ENCODE measurements around the gene NMD3. TPM values are rescaled to one million over a fixed set of nuclear protein-coding genes. Genes with fewer than 3 reads are reported as not detected.

The NMD3 gene
- polyA plus RNA-seq, 3 donors: 16.8 to 30.0 (median 20.7) TPM

DNA sequence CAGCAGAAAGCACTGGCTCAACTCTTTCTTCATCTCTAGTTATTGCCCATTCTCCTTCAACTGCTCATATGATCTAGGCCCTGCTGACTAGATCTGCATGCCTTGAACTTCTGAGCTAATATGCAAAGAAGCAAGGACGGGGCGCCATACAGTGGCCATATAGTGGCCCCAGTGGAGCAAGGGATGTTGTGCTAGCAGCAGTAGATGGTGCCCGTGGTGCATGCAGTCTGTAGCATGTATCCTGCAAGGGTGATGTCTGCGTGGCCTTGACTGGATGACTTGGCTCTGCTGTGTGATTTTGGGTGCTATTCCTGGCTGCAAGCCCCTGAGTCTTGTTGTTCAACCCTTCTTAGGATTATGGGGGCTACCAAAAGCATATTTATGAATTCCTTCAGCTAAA, 12.2 kb upstream of the NMD3 start:
- TF ChIP-seq, protein P1, sequence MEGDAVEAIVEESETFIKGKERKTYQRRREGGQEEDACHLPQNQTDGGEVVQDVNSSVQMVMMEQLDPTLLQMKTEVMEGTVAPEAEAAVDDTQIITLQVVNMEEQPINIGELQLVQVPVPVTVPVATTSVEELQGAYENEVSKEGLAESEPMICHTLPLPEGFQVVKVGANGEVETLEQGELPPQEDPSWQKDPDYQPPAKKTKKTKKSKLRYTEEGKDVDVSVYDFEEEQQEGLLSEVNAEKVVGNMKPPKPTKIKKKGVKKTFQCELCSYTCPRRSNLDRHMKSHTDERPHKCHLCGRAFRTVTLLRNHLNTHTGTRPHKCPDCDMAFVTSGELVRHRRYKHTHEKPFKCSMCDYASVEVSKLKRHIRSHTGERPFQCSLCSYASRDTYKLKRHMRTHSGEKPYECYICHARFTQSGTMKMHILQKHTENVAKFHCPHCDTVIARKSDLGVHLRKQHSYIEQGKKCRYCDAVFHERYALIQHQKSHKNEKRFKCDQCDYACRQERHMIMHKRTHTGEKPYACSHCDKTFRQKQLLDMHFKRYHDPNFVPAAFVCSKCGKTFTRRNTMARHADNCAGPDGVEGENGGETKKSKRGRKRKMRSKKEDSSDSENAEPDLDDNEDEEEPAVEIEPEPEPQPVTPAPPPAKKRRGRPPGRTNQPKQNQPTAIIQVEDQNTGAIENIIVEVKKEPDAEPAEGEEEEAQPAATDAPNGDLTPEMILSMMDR (IDR thresholded peaks at IDR 0.05): no peak
- Mint-ChIP-seq H3K27ac (no peak overlapping the region), H3K4me1 (no peaks in the 10 kb centered on the region), H3K27me3 (ENCODE audit: low read depth in 3 of 3) (peaks cover 0 to 2% (median 0%) of the 10 kb centered on the region in 3 donors), H3K36me3 (no peaks in the 10 kb centered on the region), H3K9me3 (peaks cover 0 to 1% (median 0%) of the 10 kb centered on the region in 7 donors), H3K4me3 (no peak overlapping the region)
- DNase-seq: no peak
- Histone ChIP-seq H3K79me2 (ENCODE audit: insufficient read depth, low read length) (no peaks in the 10 kb centered on the region), H3K27ac (ENCODE audit: low read depth in 1 of 2, low read length in 2 of 2) (no peak overlapping the region), H4K20me1 (ENCODE audit: insufficient read depth, low read length) (no peaks in the 10 kb centered on the region), H3K4me2 (replicated peaks; ENCODE audit: extremely low read depth, low read length, poor library complexity, severe bottlenecking) (no peak overlapping the region), H3K9me3 (replicated peaks in 1 of 2; ENCODE audit: control insufficient read depth in 1 of 2, insufficient read depth in 1 of 2, low read length in 2 of 2) (no peaks in the 10 kb centered on the region), H3K9ac (ENCODE audit: insufficient read depth, low read length, poor library complexity, severe bottlenecking) (no peak overlapping the region), H3K4me1 (ENCODE audit: control insufficient read depth in 1 of 2, insufficient read depth in 2 of 2, low read length in 2 of 2) (no peaks in the 10 kb centered on the region), H2AFZ (ENCODE audit: insufficient read depth, low read depth, low read length, poor library complexity, severe bottlenecking) (no peak overlapping the region), H3K36me3 (replicated peaks in 1 of 2; ENCODE audit: control insufficient read depth in 1 of 2, insufficient read depth in 2 of 2, low read length in 2 of 2) (no peaks in the 10 kb centered on the region), H3K27me3 (ENCODE audit: control insufficient read depth in 2 of 2, insufficient read depth in 2 of 2, low read length in 2 of 2) (no peaks in the 10 kb centered on the region), H3K4me3 (replicated peaks in 1 of 3; ENCODE audit: low read depth in 2 of 3, low read length in 3 of 3) (no peak overlapping the region)
- WGBS (ENCODE audit: insufficient coverage): 91% methylated on average over 3 of the region's 4 CpGs
- intact Hi-C loops (cut with micrococcal nuclease): no loop called here

- Mint-ChIP-seq H3K27me3 (ENCODE audit: low read depth in 3 of 3) (peaks cover 0 to 5% (median 4%) of the 10 kb centered on the region in 3 donors), H3K4me1 (no peaks in the 10 kb centered on the region), H3K27ac (no peak overlapping the region), H3K9me3 (no peaks in the 10 kb centered on the region), H3K4me3 (no peak overlapping the region), H3K36me3 (no peaks in the 10 kb centered on the region)
- WGBS (ENCODE audit: insufficient coverage): 90% methylated on average over 1 of the region's 3 CpGs
- Histone ChIP-seq H3K27me3 (ENCODE audit: control insufficient read depth in 2 of 2, insufficient read depth in 2 of 2, low read length in 2 of 2) (no peaks in the 10 kb centered on the region), H4K20me1 (ENCODE audit: insufficient read depth, low read length) (no peaks in the 10 kb centered on the region), H3K9ac (ENCODE audit: insufficient read depth, low read length, poor library complexity, severe bottlenecking) (no peak overlapping the region), H3K4me2 (replicated peaks; ENCODE audit: extremely low read depth, low read length, poor library complexity, severe bottlenecking) (no peak overlapping the region), H3K79me2 (ENCODE audit: insufficient read depth, low read length) (no peaks in the 10 kb centered on the region), H2AFZ (ENCODE audit: insufficient read depth, low read depth, low read length, poor library complexity, severe bottlenecking) (no peak overlapping the region), H3K4me1 (ENCODE audit: control insufficient read depth in 1 of 2, insufficient read depth in 2 of 2, low read length in 2 of 2) (no peaks in the 10 kb centered on the region), H3K36me3 (replicated peaks in 1 of 2; ENCODE audit: control insufficient read depth in 1 of 2, insufficient read depth in 2 of 2, low read length in 2 of 2) (no peaks in the 10 kb centered on the region), H3K9me3 (replicated peaks in 1 of 2; ENCODE audit: control insufficient read depth in 1 of 2, insufficient read depth in 1 of 2, low read length in 2 of 2) (no peaks in the 10 kb centered on the region), H3K4me3 (replicated peaks in 1 of 3; ENCODE audit: low read depth in 2 of 3, low read length in 3 of 3) (no peak overlapping the region), H3K27ac (ENCODE audit: low read depth in 1 of 2, low read length in 2 of 2) (no peak overlapping the region)
- intact Hi-C loops (cut with micrococcal nuclease): no loop called here
- DNase-seq: no peak
- TF ChIP-seq, protein P1 (IDR thresholded peaks at IDR 0.05): no peak
These were observed 8.8 kb upstream of the NMD3 start for GRCh38 chr3:161212171-161212771.

All from CD14-positive monocyte (primary cell).